SU-DHL-6 (cell line): ENCODE data around the gene INAVA.

ENCODE experiments used
- EZH2phosphoT487 ChIP-seq: fragments of 200-600 bp; sonication (generic), shearing (Covaris generic); conservative IDR thresholded peaks from 2 replicates; pipeline ENCODE4 v1.6.1; 2018; ENCODE audit warnings: mild to moderate bottlenecking, antibody characterized with exemption, low read length, moderate library complexity, mixed read lengths
- TF ChIP-seq, protein P1 (sequence below): fragments of 200-600 bp; sonication (generic); IDR thresholded peaks from one replicate; pipeline ENCODE4 v1.5.1; 2017; ENCODE audit warnings: antibody characterized with exemption, mild to moderate bottlenecking, low read length, moderate library complexity; ENCODE audit not compliant: insufficient read depth, poor library complexity, severe bottlenecking

DNA sequence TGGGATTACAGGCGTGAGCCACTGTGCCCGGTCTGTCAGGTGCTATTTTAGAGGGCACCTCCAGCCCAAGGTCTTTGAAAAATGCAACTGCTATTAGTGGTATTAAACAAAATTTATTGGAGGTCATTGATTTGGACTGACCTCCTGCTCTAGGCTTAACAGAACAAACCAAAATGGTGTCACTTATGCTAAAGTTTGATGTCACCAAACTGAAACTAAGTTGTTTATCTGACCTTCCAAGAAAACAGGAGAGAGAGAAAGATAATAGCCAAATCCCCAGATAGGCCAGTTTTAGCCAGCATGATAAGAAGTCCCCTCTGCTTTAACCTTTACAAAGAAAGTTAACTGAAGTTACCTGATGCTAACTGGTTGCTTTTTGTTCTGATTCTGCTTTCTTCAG is 8.1 kb upstream of the INAVA start:
- TF ChIP-seq, protein P1, sequence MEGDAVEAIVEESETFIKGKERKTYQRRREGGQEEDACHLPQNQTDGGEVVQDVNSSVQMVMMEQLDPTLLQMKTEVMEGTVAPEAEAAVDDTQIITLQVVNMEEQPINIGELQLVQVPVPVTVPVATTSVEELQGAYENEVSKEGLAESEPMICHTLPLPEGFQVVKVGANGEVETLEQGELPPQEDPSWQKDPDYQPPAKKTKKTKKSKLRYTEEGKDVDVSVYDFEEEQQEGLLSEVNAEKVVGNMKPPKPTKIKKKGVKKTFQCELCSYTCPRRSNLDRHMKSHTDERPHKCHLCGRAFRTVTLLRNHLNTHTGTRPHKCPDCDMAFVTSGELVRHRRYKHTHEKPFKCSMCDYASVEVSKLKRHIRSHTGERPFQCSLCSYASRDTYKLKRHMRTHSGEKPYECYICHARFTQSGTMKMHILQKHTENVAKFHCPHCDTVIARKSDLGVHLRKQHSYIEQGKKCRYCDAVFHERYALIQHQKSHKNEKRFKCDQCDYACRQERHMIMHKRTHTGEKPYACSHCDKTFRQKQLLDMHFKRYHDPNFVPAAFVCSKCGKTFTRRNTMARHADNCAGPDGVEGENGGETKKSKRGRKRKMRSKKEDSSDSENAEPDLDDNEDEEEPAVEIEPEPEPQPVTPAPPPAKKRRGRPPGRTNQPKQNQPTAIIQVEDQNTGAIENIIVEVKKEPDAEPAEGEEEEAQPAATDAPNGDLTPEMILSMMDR: no peak
- no peak for TF ChIP-seq EZH2phosphoT487
